NCI-H748 treated with DMSO at 0.1 percent for 48 hours (cell line): Measurements from ENCODE around the gene TMEM45B.
"Not testable (repeated sequence)": the region's sequence is repeated elsewhere in the genome, so short reads cannot be mapped to it uniquely, and the experiment has no call there.

Experiments used
- DNase-seq: peaks from one replicate; lab custom pipeline; 2025; lab: John Stamatoyannopoulos, UW

The TMEM45B gene

DNA sequence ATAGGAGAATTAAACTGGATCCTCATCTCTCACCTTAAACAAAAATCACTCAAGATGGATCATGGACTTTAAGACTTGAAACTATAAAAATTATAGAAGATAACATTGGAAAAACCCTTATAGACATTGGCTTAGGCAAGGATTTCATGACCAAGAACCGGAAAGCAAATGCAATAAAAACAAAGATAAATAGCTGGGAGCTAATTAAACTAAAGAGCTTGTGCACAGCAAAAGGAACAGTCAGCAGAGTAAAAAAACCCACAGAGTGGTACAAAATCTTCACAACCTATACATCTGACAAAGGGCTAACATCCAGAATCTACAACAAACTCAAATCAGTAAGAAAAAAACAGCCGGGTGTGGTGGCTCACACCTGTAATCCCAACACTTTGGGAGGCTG lies 7.4 kb upstream of the TMEM45B start:
- not testable (repeated sequence) for DNase-seq

DNA sequence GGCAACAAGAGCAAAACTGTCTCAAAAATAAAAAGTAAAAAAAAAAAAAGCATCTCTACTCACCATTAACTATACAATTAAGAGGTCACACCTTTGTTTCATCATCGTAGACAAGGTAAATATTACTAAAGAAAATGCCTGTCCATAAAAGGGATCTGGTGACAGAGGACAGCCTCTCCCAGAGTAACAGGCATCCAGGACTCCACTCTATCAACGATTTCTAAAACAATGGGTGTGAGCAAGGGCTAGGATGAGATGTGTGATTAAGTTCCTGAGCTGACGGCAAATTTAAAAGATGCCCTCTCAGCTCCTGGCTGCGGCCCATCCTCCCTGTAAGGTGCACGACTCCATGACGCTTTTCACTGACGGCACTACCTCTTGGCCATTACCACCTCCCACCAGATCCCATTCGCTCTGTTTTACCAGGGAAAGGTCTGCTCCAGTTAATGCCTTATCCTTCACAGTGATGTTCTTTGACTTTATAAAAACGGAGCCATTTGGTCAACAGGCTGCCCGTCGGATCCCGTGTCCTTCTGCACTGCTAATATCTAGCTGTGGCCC lies 2.3 kb upstream of the TMEM45B start:
- DNase-seq = peak; percentile 28

DNA sequence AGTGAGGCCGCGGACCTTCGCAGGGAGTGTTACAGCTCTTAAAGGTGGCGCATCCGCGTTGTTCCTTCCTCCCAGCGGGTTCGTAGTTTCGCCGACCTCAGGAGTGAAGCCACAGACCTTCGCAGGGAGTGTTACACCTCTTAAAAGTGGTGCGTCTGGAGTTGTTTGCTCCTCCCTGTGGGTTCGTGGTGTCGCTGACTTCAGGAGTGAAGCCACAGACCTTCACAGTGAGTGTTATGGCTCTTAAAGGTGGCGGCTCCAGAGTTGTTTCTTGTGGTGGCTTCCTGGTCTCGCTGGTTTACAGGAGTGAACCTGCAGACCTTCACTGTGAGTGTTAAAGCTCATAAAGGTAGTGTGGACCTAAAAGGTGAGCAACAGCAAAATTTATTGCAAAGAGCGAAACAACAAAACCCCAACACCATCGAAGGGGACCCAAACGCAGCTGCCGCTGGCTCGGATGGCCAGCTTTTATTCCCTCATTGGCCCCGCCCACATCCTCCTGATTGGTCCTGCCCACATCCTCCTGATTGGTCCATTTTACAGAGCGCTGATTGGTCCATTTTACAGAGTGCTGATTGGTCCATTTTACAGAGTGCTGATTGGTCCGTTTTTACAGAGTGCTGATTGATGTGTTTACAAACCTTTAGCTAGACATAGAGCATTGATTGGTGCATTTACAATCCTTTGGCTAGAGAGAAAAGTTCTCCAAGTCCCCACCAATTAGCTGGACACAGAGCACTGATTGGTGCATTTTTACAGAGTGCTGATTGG lies 1.2 kb upstream of the TMEM45B start:
- DNase-seq = no peak

DNA sequence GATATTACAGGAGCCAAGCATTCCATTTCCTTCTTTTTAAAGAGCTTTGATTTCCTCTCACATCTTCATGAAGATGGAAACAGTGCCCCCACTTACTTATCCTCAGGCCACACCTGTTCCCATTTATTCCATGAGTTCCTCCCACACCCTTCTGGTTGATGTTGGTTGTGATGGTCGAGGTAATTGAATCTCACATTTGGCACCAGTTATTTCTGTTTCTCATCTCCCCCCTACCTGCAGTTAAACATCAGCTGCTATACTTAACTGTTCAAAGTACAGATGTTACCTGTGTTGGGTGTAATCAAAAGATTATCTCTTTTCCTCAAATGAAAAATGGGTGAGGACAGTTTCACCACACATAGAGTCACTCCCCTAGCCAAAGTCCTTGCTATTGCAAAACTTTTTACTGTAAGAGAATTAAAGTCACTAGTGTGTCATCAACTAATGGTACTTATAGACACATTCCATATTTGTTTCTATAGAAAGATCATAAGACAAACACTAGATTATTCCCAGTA lies 1.9 kb downstream of the TMEM45B start:
- no peak for DNase-seq

DNA sequence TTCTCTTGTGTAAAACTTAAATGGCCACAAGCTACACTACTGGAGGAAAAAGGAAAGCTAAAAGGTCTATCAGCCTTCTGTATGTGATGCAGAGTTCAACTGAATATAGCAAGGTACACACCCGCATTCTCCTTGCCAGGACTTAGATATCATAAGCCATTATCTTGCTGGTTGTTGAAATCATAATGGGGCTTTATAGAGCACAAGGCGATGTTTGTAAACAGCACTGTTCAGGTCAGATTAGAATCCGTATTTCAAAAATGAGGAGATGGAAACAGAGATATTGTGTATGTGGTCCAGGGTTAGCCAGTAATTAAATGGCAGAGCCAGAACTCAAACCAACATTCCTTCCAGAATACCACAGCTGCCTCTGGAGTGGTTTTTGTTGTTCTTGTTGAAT lies 2.6 kb downstream of the TMEM45B start:
- DNase-seq = not testable (repeated sequence)

DNA sequence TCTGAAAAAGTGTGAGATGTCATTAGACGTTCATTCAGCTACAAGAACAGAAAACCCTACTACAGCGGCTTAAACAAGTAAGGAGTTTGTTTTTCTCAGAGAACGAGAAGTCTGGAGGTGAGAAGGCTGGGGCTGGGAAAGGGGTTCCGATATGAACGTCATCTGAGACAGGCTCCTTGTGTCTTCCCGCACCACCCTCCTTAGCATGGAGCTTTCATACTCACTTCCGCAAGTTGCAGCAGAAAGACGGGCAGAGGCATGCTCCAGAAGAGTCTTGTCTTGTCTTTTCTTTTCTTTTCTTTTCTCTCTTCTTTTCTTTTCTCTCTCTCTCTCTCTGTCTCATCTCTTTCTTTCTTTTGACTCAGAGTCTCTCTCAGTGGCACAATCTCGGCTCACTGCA lies 3.6 kb downstream of the TMEM45B start:
- no peak for DNase-seq

DNA sequence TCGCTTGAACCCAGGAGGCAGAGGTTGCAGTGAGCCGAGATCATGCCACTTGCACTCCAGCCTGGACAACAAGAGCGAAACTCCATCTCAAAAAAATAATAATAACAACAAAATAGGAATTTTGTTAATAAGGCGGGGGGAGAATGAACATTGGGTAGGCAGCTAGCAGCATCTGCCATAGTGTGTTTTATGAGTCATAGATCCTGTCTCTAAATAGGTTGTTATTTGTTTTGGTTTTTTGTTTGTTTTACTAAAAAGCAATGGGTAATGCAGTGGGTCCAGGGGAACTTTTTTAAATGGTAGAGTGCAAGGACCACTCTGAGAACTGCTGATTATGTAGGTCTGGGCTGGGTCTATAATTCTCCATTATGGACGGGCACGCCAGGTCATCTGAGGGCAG lies 4.6 kb downstream of the TMEM45B start:
- not testable (repeated sequence) for DNase-seq

DNA sequence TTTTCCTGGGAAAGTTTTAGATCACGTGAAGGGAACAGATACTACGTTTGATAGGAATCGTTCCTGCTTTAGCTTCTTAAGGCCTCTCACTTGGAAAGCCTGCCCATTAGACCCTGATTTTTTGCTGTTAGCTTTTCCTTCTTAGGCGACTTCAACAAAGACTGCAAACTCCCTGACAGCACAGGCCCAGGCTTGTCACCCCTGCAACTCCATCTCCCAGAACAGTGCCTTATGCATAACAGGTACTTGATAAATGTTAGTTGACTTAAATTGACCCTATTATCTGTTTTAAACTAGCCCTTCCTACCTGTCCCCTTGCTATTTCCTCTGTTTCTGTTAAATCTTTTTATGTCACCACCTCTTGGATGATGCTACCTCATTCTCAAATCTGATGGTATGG lies 7.6 kb downstream of the TMEM45B start:
- DNase-seq = not testable (repeated sequence)

DNA sequence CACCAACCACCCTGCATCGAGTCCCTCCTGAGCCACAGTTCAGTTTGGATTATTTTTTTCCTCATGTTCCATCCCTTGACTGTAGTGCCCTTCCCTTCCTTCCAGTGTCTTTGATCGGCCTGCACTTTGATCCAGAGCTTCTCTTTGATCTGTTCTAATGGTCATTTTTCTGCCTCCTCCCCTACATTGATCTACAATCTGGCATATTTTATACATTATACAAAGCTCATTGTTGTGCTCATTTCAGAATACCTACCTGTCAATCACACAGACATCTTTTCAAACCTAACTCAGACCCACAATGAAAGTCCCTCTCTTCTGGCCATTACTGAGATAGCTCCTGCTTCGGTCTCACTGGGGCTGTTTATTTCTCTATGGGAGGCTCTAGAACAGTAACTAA lies 8.2 kb downstream of the TMEM45B start:
- DNase-seq = not testable (repeated sequence)

DNA sequence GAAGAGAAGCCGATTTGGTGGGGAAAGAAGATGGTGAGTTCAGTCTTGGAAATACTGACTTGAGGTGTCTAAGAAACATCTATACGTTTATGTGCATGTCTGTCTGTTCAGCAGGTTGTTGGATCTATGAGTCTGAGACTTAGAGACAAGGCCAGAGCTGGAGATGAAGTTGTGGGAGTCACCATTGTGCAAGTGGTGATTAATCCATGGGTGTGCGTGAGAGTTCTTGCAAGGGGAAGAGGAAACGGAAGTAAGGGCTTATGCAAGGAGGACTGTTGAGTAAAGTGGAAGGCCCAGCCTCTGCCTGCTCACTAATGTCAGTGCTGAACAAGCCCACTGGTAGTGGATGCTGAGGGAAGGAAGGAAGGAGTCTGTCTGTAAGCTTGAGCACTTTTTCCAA lies 9.7 kb downstream of the TMEM45B start:
- no peak for DNase-seq

DNA sequence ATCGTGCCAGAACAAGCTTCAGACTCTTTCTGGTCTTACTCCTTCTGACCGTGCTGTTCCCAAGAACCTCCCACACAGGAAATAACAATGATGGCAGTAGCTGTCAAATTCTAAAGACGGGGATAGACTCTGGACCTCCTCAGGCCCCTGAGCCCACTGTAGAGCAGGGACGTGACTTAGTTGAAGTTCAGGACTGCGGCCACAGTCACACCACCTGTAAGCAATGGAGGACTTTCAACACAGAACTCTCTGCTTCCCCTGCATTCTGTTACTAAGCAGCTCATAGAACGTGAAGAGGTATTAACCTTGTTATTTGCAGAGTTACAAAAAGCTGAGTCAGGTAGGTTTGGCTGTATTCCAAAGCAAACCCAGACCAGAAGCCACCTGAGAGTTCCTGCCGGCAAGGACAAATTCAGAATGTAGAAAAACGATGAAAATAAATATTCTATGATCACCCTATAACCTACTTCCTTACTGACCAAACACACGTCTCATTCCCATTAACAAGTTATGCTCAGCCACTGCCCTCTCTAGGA lies 12.7 kb downstream of the TMEM45B start:
- DNase-seq = peak; percentile 61

DNA sequence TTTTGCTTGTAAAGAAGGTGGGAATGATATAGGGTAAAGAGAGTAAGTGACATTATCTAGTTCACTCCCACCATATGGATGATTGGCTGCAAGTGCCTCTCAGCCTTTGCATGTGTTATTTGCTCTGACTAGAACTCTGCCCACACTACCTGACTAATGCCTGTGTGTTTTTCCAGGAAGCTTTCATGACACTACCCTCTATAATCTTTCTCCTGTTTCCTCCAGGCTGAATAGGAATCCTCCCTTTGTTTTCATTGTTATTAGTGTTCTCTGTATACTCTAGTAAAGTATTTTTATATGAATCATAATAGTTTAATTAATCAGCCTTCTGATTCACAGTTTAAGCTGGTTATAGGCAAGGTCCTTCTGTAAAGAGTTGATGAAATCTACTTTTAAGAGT lies 13.8 kb downstream of the TMEM45B start:
- DNase-seq = not testable (repeated sequence)

DNA sequence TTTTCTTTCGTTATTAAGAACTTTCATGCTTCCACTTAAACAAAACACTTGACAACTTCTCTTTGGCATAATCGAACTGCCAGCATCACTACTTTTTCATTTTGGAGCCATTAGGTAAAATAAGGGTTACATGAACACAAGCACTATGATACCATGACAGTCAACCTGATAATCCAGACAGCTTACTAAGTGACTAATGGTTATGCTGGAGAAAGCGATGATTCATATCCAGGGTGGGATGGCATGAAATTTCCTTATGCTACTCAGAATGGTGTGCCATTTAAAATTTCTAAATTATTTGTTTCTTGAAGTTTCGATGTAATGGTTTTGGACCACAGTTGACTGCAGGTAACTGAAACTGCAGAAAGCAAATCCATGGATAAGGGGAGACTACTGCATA lies 15.6 kb downstream of the TMEM45B start:
- DNase-seq = not testable (repeated sequence)

DNA sequence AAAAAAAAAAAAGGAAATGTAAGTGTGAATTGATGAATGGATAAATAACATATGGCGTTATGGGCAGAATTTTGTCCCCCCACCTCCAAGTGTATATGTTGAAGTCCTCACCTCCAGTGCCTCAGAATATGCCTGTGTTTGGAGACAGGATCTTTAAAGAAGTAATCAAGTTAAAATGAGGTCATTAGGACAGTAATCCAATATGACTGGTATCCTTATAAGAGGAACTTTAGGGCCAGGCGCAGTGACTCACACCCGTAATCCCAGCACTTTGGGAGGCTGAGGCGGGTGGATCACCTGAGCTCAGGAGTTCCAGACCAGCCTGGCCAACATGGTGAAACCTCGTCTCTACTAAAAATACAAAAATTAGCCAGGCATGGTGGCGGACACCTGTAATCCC lies 17.6 kb downstream of the TMEM45B start:
- DNase-seq = not testable (repeated sequence)

DNA sequence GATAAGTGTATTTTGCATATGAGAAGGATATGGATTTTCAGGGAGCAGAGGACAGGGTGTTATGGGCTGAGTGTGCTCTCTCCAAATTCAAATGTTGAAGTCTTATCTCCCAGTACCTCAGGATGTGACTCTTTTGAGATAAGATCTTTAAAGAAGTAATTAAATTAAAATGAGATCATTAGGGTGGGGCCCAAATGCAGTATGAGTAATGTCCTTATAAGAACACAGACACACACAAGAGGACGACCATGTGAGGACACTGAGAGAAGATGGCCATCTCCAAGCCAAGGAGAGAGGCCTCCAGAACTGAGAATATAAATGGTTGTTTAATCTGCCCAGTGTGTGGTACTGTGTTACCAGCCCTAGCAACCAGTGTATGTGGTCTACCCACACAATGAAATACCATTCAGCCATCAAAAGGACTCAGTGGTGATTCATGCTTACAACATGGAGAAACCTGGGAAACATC lies 20.8 kb downstream of the TMEM45B start:
- not testable (repeated sequence) for DNase-seq

DNA sequence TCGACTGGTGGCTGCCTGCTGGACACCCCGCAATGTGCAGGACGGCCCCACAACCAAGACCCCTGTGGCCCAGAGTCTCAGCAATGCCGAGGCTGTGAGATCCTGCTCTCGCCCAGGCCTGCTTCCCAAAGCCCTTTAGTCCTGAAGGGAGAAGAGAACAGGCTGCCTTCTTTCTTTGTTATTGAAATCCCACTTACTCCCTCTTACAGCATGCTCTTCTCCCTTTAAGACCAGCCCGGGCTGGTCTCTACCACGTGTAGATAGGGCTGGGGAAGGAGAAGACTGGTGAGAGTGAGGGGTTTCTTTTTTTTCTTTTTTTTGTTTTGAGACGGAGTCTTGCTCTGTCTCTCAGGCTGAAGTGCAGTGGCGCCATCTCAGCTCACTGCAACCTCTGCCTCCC lies 21.3 kb downstream of the TMEM45B start:
- no peak for DNase-seq

DNA sequence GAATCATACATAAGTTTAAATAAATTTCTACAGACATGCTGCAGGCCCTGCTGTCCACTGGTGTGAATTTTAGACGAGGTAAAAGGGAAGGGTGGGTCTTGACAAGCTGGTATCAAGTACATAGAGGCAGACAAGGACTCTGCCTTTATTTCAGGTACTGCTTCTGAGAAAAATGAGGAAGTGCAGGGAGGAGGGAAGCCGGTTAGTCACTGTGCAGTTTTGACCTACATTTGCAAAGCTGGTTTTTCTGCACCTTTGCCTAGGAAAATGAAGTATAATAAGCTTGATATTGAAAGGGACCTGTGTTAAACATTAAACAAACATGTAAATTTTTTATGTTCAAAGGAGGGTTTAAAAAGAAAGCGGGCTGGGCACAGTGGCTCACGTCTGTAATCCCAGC lies 24.6 kb downstream of the TMEM45B start:
- DNase-seq = no peak

DNA sequence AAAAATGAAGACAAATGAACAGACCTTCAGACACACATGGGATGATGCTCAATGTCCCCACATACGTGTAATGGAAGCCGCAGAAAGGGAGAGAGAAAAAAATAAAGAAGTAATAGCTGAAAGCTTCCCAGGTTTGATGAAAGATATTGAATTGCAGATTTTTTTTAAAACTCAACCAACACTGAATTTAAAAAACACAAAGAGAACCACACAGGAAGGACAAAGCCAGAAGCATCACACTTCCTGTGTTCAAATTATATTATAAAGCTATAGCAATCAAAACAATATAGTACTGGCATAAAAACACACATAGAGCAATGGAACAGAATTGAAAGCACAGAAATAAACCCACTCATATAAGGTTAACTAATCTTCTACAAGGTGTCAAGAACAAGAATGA lies 26.5 kb downstream of the TMEM45B start:
- DNase-seq = no peak

DNA sequence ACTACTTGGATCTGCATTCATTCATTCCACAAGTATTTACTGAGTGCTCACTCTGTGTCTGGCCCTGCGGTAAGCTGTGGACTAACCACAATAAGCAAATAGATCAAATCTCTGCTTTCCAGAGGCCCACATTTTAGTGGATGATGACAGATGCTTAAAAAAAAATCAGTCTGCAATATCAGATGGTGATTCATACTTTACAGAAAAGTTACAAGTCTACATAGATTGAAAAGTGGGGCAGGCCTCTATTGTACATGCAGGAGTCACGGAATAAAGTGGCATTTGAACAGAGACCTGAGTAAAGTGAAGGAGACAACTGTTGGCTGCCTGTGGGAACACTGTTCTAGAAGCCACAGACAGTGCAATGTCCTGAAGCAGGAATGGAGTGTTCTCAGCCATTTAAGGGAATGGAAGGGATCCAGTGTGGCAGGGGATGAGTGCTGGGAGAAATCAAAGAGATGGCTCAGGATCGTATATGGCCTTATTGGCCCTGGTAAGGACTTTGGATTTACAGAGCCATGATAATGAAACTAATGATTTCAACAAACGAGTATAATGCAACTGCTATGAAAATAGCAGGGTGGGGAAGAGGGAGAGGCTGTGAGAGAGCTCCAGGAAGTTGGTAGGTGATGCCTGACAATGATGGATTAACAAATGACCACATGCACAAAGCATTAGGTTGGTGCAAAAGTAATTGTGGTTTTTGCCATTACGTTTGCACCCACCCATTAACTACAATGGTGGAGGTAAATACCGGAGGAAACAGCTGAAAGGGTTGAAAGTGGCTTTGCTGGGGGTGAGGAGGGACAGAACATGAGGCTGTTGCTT lies 31.1 kb downstream of the TMEM45B start:
- peak; percentile 34 for DNase-seq

DNA sequence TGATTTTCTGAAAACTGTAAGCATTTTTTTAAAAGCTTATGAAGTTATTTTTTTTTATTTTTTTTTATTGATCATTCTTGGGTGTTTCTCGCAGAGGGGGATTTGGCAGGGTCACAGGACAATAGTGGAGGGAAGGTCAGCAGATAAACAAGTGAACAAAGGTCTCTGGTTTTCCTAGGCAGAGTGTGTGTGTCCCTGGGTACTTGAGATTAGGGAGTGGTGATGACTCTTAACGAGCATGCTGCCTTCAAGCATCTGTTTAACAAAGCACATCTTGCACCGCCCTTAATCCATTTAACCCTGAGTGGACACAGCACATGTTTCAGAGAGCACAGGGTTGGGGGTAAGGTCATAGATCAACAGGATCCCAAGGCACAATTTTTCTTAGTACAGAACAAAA lies 31.7 kb downstream of the TMEM45B start:
- DNase-seq = not testable (repeated sequence)

DNA sequence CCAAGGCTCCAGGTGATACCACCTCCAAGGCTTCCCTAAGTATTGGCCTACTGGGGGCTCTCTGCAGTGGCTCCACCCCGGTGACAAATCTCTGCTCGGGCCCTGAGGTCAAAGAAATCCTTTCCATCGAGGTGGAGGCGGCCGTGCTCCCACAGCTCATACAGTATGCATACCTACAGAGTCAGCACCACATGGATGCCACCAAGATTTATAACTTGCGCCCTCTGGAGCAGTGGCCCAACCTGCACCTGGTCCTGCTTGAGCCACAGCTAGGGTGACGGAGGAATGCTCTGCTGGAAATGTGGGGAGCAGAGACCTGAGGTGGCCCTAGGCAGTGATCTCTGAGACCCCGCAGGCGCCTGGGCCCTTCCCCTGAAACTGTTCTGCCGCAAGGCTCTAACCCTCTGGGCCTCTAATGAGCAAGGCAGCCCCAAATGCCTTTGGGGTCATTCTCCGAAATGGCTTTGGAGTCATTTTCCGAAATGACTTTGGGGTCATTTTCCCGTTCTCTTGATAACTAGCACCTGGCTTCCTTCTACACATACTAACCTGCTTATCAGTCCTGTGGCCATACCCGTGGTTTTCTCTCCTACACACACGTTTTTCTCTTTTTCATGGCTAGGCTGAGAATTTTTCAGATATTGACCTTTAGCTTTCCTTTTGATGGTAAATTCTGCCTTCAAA lies 33.9 kb downstream of the TMEM45B start:
- DNase-seq = no peak
